HUES64 (cell line): ENCODE measurements around the gene RPS19.

Experiments
- H3K27ac ChIP-seq: 2 replicates; pipeline ENCODE4 v1.7.0; 2013; ENCODE audit warnings: low read depth, low read length, inconsistent platforms
- H3K27me3 ChIP-seq: 2 replicates; pipeline ENCODE4 v1.6.1; 2013; ENCODE audit warnings: mild to moderate bottlenecking, low read length; ENCODE audit not compliant: insufficient read depth
- H3K36me3 ChIP-seq: 2 replicates; pipeline ENCODE4 v1.6.1; 2013; ENCODE audit warnings: mild to moderate bottlenecking, low read length; ENCODE audit not compliant: insufficient read depth
- H3K4me1 ChIP-seq: 2 replicates; pipeline ENCODE4 v1.6.1; 2013; ENCODE audit warnings: mild to moderate bottlenecking, low read length, moderate library complexity; ENCODE audit not compliant: insufficient read depth
- H3K4me3 ChIP-seq: 2 replicates; pipeline ENCODE4 v1.5.1; 2013; ENCODE audit warnings: mild to moderate bottlenecking, low read length, moderate library complexity
- H3K9ac ChIP-seq: 2 replicates; pipeline ENCODE4 v1.6.1; 2013; ENCODE audit warnings: mild to moderate bottlenecking, low read depth, low read length
- H3K9me3 ChIP-seq: 2 replicates; pipeline ENCODE4 v1.6.1; 2013; ENCODE audit warnings: low read depth, low read length; ENCODE audit not compliant: insufficient read depth
- WGBS: fragments of 150-250, 120-280 bp; methylation state at CpG from one replicate; pipeline ENCODE4 v1.1.7; 2013; ENCODE audit warnings: missing lambda C conversion rate; 5-methylcytosine and 5-hydroxymethylcytosine counted together

The RPS19 gene

GRCh38 chr19:41843371-41843770 is 16.7 kb upstream of the RPS19 start:
- H3K27me3 ChIP-seq: peaks cover 6% of the 10 kb centered on the region
- 78% methylated on average over 7 of the region's 7 CpGs for WGBS

GRCh38 chr19:41844601-41845000 is 15.5 kb upstream of the RPS19 start, which contains the start of gene LYPD4:
Gene LYPD4 (minus strand): TSS chr19:41844683. CDS start chr19:41839285, 5,398 bp downstream.
- Histone ChIP-seq H3K27me3 (no peaks in the 10 kb centered on the region; the same call in 1 of the 2 replicates), H3K4me3 (no peak within 1 kb of the TSS), H3K9ac (no peak within 1 kb of the TSS), H3K4me1 (no peaks in the 10 kb centered on the region), H3K36me3 (no peaks in the 10 kb centered on the region), H3K27ac (no peak within 1 kb of the TSS), H3K9me3 (no peaks in the 10 kb centered on the region)
- 86% methylated on average over 30 of the region's 30 CpGs for WGBS

More at GRCh38 chr19:41843371-41843770, 16.7 kb upstream of the RPS19 start:
- H3K4me3 ChIP-seq: no peak overlapping the region
- no peaks in the 10 kb centered on the region for H3K9me3 ChIP-seq
- no peaks in the 10 kb centered on the region for H3K36me3 ChIP-seq
- no peaks in the 10 kb centered on the region for H3K4me1 ChIP-seq
- H3K27ac ChIP-seq: no peak overlapping the region
- no peak overlapping the region for H3K9ac ChIP-seq

GRCh38 chr19:41845001-41845050 is 15.2 kb upstream of the RPS19 start, which contains the start of gene DMRTC2:
Gene DMRTC2 (plus strand): TSS chr19:41845042. CDS start chr19:41847429, 2,387 bp downstream.
- Histone ChIP-seq H3K9me3 (no peaks in the 10 kb centered on the region), H3K9ac (no peak within 1 kb of the TSS), H3K36me3 (no peaks in the 10 kb centered on the region), H3K27me3 (no peaks in the 10 kb centered on the region; the same call in 1 of the 2 replicates), H3K27ac (no peak within 1 kb of the TSS), H3K4me1 (no peaks in the 10 kb centered on the region), H3K4me3 (no peak within 1 kb of the TSS)
- 92% methylated on average over 3 of the region's 3 CpGs for WGBS

GRCh38 chr19:41845051-41845590 is 14.9 kb upstream of the RPS19 start:
- H3K36me3 ChIP-seq: no peaks in the 10 kb centered on the region
- H3K4me3 ChIP-seq: no peak overlapping the region
- no peaks in the 10 kb centered on the region for H3K9me3 ChIP-seq
- H3K27me3 ChIP-seq: no peaks in the 10 kb centered on the region; the same call in 1 of the 2 replicates
- no peaks in the 10 kb centered on the region for H3K4me1 ChIP-seq
- H3K9ac ChIP-seq: no peak overlapping the region
- 90% methylated on average over 15 of the region's 23 CpGs for WGBS
- no peak overlapping the region for H3K27ac ChIP-seq

DNA sequence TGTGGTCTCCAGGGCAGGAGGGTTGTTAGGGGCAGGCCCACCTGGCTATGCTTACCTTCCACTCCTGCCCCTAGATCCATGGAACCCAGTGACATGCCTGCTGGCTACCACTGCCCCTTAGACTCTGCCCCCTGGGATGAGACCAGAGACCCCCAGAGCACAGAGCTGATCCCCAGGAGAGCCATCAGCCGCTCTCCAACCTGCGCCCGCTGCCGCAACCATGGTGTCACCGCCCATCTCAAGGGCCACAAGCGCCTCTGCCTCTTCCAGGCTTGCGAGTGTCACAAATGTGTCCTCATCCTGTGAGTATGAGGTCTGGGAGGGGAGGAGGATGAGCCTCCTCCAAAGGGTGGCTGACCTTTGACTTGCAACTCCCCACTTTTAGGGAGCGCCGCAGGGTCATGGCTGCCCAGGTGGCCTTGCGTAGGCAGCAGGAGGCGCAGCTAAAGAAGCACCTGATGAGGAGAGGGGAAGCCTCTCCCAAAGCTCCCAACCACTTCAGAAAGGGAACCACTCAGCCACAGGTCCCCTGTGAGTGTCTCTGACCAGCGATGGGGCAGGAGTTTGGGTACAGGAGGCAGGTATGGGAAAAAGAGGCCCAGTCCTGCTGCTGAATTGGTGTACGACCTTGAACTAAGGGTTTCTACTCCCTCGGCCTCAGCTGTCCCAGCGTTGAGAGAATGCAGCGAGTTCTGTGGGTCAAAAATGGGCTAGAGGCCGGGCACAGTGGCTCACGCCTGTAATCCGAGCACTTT is 12.5 kb upstream of the RPS19 start:
- 0 out of 2 replicates have a peak, but pooled peaks cover 4% of the 10 kb centered on the region for H3K27me3 ChIP-seq
- WGBS: 89% methylated on average over 19 of the region's 19 CpGs
- no peaks in the 10 kb centered on the region for H3K4me1 ChIP-seq
- no peak overlapping the region for H3K27ac ChIP-seq
- H3K36me3 ChIP-seq: no peaks in the 10 kb centered on the region
- H3K9ac ChIP-seq: no peak overlapping the region
- no peak overlapping the region for H3K4me3 ChIP-seq
- no peaks in the 10 kb centered on the region for H3K9me3 ChIP-seq

GRCh38 chr19:41848666-41849065 is 11.4 kb upstream of the RPS19 start:
- Histone ChIP-seq H3K4me1 (no peaks in the 10 kb centered on the region), H3K27me3 (0 out of 2 replicates have a peak, but pooled peaks cover 8% of the 10 kb centered on the region), H3K4me3 (no peak overlapping the region), H3K36me3 (no peaks in the 10 kb centered on the region), H3K9me3 (no peaks in the 10 kb centered on the region), H3K9ac (no peak overlapping the region), H3K27ac (no peak overlapping the region)
- WGBS: 83% methylated on average over 6 of the region's 6 CpGs

DNA sequence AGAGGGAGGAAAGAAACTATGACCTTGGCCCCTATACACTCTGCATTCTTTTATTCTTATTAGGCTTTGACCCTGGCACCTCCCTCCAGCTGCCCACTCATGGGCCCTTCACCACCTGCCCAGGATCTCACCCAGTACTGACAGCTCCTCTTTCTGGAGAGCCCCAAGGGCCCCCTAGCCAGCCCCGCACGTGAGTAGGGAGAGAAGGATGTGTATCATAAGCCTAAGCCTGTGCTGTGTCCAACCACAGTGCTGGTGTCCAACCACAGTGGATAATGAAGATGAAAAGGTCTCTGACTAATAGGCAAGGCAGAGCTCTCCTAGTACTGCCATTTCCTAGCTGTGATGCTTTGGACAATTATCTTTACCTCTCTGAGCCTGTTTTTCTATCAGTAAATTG is 11.0 kb upstream of the RPS19 start:
- Histone ChIP-seq H3K9me3 (no peaks in the 10 kb centered on the region), H3K9ac (no peak overlapping the region), H3K36me3 (no peaks in the 10 kb centered on the region), H3K4me3 (no peak overlapping the region), H3K4me1 (no peaks in the 10 kb centered on the region), H3K27me3 (0 out of 2 replicates have a peak, but pooled peaks cover 9% of the 10 kb centered on the region), H3K27ac (no peak overlapping the region)
- 86% methylated on average over 2 of the region's 2 CpGs for WGBS

DNA sequence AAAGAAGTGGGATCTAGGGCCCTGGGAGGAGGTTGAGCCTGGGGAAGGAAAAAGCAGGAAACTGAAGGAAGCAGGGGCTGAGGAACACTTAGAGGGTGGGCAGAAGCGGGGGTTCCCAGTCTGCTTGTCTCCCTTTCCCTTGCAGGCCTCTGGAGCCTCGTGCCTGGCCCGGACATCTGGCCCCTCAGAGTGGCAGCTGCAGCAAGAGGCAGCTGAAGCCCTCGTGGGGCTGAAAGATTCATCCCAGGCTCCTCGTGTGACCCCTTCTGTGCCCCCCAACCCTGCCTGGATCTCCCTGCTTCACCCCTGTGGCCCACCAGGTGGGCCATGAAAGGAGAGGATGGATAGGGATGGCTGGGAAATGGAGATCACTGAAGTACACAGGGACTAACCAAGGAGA is 9.7 kb upstream of the RPS19 start:
- H3K4me3 ChIP-seq: no peak overlapping the region
- H3K4me1 ChIP-seq: no peaks in the 10 kb centered on the region
- H3K36me3 ChIP-seq: no peaks in the 10 kb centered on the region
- H3K27me3 ChIP-seq: 0 out of 2 replicates have a peak, but pooled peaks cover 14% of the 10 kb centered on the region
- H3K9ac ChIP-seq: no peak overlapping the region
- WGBS: 84% methylated on average over 5 of the region's 5 CpGs
- H3K27ac ChIP-seq: no peak overlapping the region
- H3K9me3 ChIP-seq: no peaks in the 10 kb centered on the region

DNA sequence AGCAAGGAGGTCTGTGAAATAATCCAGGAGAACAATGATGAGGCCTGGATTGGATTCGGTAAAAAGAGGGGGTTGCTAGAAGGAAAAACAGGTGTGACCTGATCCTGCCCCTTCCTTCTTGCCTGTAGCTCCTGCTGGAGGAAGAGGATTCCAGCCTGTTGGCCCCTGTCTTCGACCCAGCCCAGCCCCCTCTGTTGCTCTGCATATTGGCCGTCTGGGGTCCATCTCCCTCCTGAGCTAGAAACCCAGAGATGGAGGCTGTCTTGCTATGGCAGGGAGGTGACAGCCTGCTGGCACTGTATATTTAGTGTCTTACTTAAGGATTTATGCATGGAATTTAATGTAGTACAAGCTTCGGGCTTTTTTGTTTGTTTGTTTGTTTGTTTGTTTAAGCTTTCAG is 8.6 kb upstream of the RPS19 start:
- H3K36me3 ChIP-seq: no peaks in the 10 kb centered on the region
- H3K9me3 ChIP-seq: no peaks in the 10 kb centered on the region
- H3K4me1 ChIP-seq: no peaks in the 10 kb centered on the region
- 58% methylated on average over 4 of the region's 4 CpGs for WGBS
- no peak overlapping the region for H3K9ac ChIP-seq
- H3K27ac ChIP-seq: no peak overlapping the region
- 0 out of 2 replicates have a peak, but pooled peaks cover 14% of the 10 kb centered on the region for H3K27me3 ChIP-seq
- H3K4me3 ChIP-seq: no peak overlapping the region

DNA sequence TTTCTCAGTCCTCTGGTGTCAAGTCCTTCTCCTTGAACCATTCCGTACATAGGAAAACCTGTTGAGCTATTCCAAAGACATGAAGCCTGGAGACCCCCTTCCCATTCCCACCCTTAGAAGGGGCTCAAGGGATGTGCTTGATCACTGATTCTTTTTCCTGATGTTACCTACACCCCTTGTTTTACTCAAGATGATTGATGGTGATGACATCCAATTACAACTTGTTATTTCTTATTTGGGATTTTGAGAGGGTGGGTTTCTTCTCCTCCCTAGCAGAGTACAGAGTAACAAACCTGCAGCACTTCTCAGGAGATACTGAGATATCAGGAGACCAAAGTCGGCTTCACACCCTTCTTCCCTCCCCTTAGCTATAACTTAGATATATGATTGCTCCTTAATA is 6.7 kb upstream of the RPS19 start:
- no peaks in the 10 kb centered on the region for H3K36me3 ChIP-seq
- no peaks in the 10 kb centered on the region for H3K4me1 ChIP-seq
- no peak overlapping the region for H3K27ac ChIP-seq
- no peak overlapping the region for H3K9ac ChIP-seq
- H3K9me3 ChIP-seq: no peaks in the 10 kb centered on the region
- WGBS: 70% methylated on average over 2 of the region's 2 CpGs
- no peak overlapping the region for H3K4me3 ChIP-seq
- H3K27me3 ChIP-seq: 0 out of 2 replicates have a peak, but pooled peaks cover 14% of the 10 kb centered on the region

GRCh38 chr19:41853768-41854167 is 6.3 kb upstream of the RPS19 start:
- Histone ChIP-seq H3K4me3 (no peak overlapping the region), H3K27me3 (0 out of 2 replicates have a peak, but pooled peaks cover 14% of the 10 kb centered on the region), H3K4me1 (peaks cover under 1% of the 10 kb centered on the region; the same call in 1 of the 2 replicates), H3K36me3 (no peaks in the 10 kb centered on the region), H3K9ac (no peak overlapping the region), H3K27ac (no peak overlapping the region), H3K9me3 (no peaks in the 10 kb centered on the region)
- WGBS: 57% methylated on average over 2 of the region's 2 CpGs
